Vagina (tissue), 2 donors: ENCODE data around the gene LRMDA. TPM values are rescaled to one million over a fixed set of nuclear protein-coding genes. Genes with fewer than 3 reads are reported as not detected.
A peak's percentile ranks its signal among the peaks of the same experiment; 100 is the strongest.

Experiments used
- DNase-seq, 2 donors: peaks; one replicate each; pipeline ENCODE4 v3.0.0-alpha.2; 2017; ENCODE audit errors: extremely low spot score in 2 of 2
- H3K27ac ChIP-seq: fragments of 200-600 bp; sonication (generic); one replicate; pipeline ENCODE4 v1.5.1; 2019
- H3K27me3 ChIP-seq: fragments of 200-600 bp; sonication (generic); one replicate; pipeline ENCODE4 v1.5.1; 2019
- H3K36me3 ChIP-seq, 2 donors: fragments of 200-600 bp; sonication (generic); one replicate each; pipeline ENCODE4 v1.5.1; 2017 to 2019
- H3K4me1 ChIP-seq: fragments of 200-600 bp; sonication (generic); one replicate; pipeline ENCODE4 v1.5.1; 2019
- H3K4me3 ChIP-seq, 2 donors: fragments of 200-600 bp; sonication (generic); 1 replicate in 1 of 2; 2 replicates in 1 of 2; pipeline ENCODE4 v1.5.1; 2016 to 2019
- H3K9me3 ChIP-seq: fragments of 200-600 bp; sonication (generic); one replicate; pipeline ENCODE4 v1.5.1; 2019
- POLR2A ChIP-seq, 2 donors: fragments of 450-650 bp; IDR thresholded peaks; one replicate each; pipeline ENCODE4 v1.6.1; 2017; ENCODE audit warnings: antibody characterized with exemption in 2 of 2, mild to moderate bottlenecking in 2 of 2, moderate library complexity in 2 of 2
- POLR2AphosphoS5 ChIP-seq, 2 donors: sonication (generic); formaldehyde crosslinking; IDR thresholded peaks; one replicate each; pipeline ENCODE4 v1.9.0; 2017; ENCODE audit warnings: antibody characterized with exemption in 2 of 2, mild to moderate bottlenecking in 2 of 2, low read depth in 1 of 2; ENCODE audit not compliant: insufficient read depth in 1 of 2
- intact Hi-C: fragments of 100-400 bp; cut with DNase I; formaldehyde crosslinking; loops from one replicate; pipeline ENCODE4 v1.15.1; 2023
- total RNA-seq: library from RNA; depleted of rRNA; stranded (reverse); fragments of >200 nt; gene quantifications from one replicate; pipeline ENCODE4 v1.2.3, GENCODE V29; 2016
- TF ChIP-seq, protein P1 (sequence below), 3 experiments: fragments of 450-650 bp in 2 of 3; fragments of 200-600 bp in 1 of 3; sonication (generic) in 1 of 3; IDR thresholded peaks; one replicate each; pipeline ENCODE4 v1.5.1; 2017 to 2019; ENCODE audit warnings: antibody characterized with exemption in 3 of 3, mild to moderate bottlenecking in 2 of 3, moderate library complexity in 2 of 3

LRMDA gene
- total RNA-seq, 1 donor from 2014 or later, result 22.6 TPM

- Histone ChIP-seq H3K4me3 (no peak overlapping the region), H3K36me3 (no peaks in the 10 kb centered on the region), H3K27ac (no peak overlapping the region), H3K4me1 (no peaks in the 10 kb centered on the region), H3K9me3 (no peaks in the 10 kb centered on the region), H3K27me3 (no peaks in the 10 kb centered on the region)
- TF ChIP-seq, protein P1, sequence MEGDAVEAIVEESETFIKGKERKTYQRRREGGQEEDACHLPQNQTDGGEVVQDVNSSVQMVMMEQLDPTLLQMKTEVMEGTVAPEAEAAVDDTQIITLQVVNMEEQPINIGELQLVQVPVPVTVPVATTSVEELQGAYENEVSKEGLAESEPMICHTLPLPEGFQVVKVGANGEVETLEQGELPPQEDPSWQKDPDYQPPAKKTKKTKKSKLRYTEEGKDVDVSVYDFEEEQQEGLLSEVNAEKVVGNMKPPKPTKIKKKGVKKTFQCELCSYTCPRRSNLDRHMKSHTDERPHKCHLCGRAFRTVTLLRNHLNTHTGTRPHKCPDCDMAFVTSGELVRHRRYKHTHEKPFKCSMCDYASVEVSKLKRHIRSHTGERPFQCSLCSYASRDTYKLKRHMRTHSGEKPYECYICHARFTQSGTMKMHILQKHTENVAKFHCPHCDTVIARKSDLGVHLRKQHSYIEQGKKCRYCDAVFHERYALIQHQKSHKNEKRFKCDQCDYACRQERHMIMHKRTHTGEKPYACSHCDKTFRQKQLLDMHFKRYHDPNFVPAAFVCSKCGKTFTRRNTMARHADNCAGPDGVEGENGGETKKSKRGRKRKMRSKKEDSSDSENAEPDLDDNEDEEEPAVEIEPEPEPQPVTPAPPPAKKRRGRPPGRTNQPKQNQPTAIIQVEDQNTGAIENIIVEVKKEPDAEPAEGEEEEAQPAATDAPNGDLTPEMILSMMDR (IDR thresholded peaks at IDR 0.05), result no peak
- TF ChIP-seq POLR2A (IDR thresholded peaks at IDR 0.05), result no peak
- no peak for TF ChIP-seq POLR2AphosphoS5 (IDR thresholded peaks at IDR 0.05; ENCODE audit: insufficient read depth in 1 of 2, low read depth in 1 of 2)
- DNase-seq, result peak in 1 of 2 donors; percentile 31
- intact Hi-C loops, result no loop called here
Measured at GRCh38 chr10:75922435-75922834, 491.0 kb downstream of the LRMDA start.

- no peaks in the 10 kb centered on the region for H3K36me3 ChIP-seq
- intact Hi-C loops, result no loop called here
- no peak overlapping the region for H3K4me3 ChIP-seq
- no peak overlapping the region for H3K27ac ChIP-seq
- no peaks in the 10 kb centered on the region for H3K9me3 ChIP-seq
- H3K27me3 ChIP-seq, result no peaks in the 10 kb centered on the region
- no peak for DNase-seq
- no peak for TF ChIP-seq POLR2AphosphoS5 (IDR thresholded peaks at IDR 0.05; ENCODE audit: insufficient read depth in 1 of 2, low read depth in 1 of 2)
- TF ChIP-seq, protein P1 (IDR thresholded peaks at IDR 0.05), result no peak
- TF ChIP-seq POLR2A (IDR thresholded peaks at IDR 0.05), result no peak
- no peaks in the 10 kb centered on the region for H3K4me1 ChIP-seq
Measured at GRCh38 chr10:75924309-75924902, 493.0 kb downstream of the LRMDA start.

GRCh38 chr10:75925999-75926398, 494.6 kb downstream of the LRMDA start:
- Histone ChIP-seq H3K4me1 (no peaks in the 10 kb centered on the region), H3K27me3 (no peaks in the 10 kb centered on the region), H3K4me3 (no peak overlapping the region), H3K36me3 (no peaks in the 10 kb centered on the region), H3K9me3 (no peaks in the 10 kb centered on the region), H3K27ac (no peak overlapping the region)
- intact Hi-C loops, result no loop called here
- TF ChIP-seq POLR2A (IDR thresholded peaks at IDR 0.05), result no peak
- TF ChIP-seq, protein P1 (IDR thresholded peaks at IDR 0.05), result no peak
- TF ChIP-seq POLR2AphosphoS5 (IDR thresholded peaks at IDR 0.05; ENCODE audit: insufficient read depth in 1 of 2, low read depth in 1 of 2), result no peak
- no peak for DNase-seq

DNA sequence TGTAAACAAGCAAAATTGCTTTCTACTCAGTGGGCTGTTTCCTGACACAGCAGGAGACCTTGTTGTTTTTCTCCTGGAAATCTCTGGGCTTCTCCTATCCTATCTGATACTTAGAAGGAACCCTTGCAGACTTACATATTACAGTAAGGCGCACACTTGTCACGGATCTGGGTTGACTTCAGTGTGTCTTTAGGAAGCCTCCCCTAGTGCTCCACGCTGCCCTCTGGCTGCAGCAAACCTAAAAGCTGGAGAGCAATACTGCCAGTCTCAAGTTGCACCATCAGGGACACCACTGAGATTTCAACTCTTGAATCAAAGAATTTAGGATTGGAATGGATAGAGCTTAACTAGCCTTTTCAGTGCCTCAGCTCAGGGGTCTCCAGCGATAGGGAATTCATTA, 495.3 kb downstream of the LRMDA start:
- TF ChIP-seq, protein P1 (IDR thresholded peaks at IDR 0.05), result peak in 1 of 3 experiments; percentile 27
- no peak for TF ChIP-seq POLR2A (IDR thresholded peaks at IDR 0.05)
- Histone ChIP-seq H3K27me3 (no peaks in the 10 kb centered on the region), H3K27ac (no peak overlapping the region), H3K4me1 (no peaks in the 10 kb centered on the region), H3K9me3 (no peaks in the 10 kb centered on the region), H3K36me3 (no peaks in the 10 kb centered on the region), H3K4me3 (no peak overlapping the region)
- no peak for DNase-seq
- intact Hi-C loops, result no loop called here

DNA sequence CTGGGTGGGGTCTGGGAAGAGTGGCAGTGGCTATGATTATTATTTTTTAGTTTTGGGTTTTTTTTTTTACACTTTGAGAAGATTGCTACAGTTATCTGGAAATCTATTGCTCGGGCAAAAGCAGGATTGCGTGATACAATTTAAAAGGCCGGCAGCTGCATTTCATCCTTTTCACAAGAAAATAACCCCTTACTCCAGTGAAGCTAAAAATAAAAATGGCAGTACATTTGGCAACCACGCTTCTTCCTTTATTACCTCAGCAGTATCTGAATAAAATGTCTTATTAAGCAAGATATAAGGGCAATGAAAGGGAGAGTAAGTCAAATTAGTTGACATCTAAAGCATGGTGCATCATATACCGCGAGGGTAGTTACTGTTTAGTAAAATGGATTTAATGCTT, 496.8 kb downstream of the LRMDA start:
- TF ChIP-seq, protein P1 (IDR thresholded peaks at IDR 0.05), result no peak
- TF ChIP-seq POLR2A (IDR thresholded peaks at IDR 0.05), result no peak
- TF ChIP-seq POLR2AphosphoS5 (IDR thresholded peaks at IDR 0.05; ENCODE audit: insufficient read depth in 1 of 2, low read depth in 1 of 2), result no peak
- intact Hi-C loops, result no loop called here
- Histone ChIP-seq H3K27me3 (no peaks in the 10 kb centered on the region), H3K27ac (no peak overlapping the region), H3K4me3 (no peak overlapping the region), H3K4me1 (no peaks in the 10 kb centered on the region), H3K9me3 (no peaks in the 10 kb centered on the region), H3K36me3 (no peaks in the 10 kb centered on the region)
- DNase-seq, result no peak
